ENCODE data around the gene KANSL1L.

DNA sequence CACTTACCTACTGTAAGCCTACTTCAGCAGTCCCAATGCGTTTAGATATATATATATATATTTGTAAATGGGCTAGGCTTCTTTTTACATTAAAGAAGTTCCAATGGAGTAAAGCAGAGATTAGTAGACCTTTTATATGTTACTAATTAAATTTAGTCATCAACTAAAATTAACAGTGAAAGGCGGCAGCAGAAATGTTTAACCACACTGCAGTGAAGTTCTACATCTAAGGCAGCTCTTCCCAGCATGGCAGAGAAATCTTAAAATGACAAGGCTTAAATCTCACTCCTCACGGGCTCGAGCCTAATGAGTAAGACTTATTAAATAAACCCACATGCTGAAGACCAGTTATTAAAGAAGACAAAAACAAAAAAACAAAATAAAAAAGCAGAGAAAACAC is 19.1 kb upstream of the KANSL1L start:
- TF ChIP-seq POLR2A (IDR thresholded peaks at IDR 0.05), result no peak
- TF ChIP-seq, protein P1, sequence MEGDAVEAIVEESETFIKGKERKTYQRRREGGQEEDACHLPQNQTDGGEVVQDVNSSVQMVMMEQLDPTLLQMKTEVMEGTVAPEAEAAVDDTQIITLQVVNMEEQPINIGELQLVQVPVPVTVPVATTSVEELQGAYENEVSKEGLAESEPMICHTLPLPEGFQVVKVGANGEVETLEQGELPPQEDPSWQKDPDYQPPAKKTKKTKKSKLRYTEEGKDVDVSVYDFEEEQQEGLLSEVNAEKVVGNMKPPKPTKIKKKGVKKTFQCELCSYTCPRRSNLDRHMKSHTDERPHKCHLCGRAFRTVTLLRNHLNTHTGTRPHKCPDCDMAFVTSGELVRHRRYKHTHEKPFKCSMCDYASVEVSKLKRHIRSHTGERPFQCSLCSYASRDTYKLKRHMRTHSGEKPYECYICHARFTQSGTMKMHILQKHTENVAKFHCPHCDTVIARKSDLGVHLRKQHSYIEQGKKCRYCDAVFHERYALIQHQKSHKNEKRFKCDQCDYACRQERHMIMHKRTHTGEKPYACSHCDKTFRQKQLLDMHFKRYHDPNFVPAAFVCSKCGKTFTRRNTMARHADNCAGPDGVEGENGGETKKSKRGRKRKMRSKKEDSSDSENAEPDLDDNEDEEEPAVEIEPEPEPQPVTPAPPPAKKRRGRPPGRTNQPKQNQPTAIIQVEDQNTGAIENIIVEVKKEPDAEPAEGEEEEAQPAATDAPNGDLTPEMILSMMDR (IDR thresholded peaks at IDR 0.05), result no peak

All from sigmoid colon (tissue), 3 donors.